Hepatic stellate cell (primary cell): ENCODE data around the gene CEND1.

Experiments
- DNase-seq: peaks from one replicate; pipeline ENCODE4 v3.0.0; 2011; ENCODE audit warnings: low spot score

CEND1 gene

DNA sequence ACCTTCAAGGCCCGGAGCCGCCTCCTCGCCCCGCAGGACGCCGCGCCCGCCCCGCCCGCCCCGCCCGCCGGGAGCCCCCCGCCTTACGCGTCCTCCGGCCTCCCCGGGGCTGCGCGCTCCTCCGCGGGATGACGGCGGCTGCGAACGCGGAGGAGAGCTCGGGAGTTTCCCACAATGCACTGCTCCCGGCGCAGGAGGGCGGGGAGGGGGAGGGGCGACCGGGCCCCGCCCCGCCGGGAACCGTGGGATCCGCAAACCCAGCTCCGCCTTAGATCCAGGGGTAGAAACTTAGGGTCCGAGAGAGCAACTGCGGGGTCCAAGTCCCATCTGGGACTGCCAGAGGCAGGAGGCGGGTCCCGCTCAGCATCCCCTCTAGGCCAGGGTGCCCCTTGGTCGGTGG is at the start of gene CEND1:
Gene CEND1 (minus strand): TSS at position 148 of the 400 bp plus-strand sequence. CDS start 1,514 bp downstream, outside the sequence.
- peak; percentile 80 for DNase-seq

DNA sequence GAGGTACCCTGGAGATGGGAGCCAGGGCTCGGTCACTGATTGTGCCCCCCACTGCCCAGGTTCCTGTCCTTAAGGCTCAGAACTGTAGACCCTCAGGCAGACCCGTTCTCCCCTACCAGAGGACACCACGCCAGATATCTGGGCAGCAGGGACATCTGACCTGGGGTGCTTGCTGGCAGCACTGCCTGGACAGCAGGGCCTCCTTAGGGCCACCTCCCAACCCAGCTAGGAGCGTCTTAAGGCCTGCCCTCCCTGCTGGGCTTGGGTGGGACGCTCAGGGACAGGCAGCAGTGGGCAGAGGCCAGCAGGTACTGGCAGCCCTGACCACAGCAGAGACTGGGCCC is 49.4 kb upstream of the CEND1 start:
- no peak for DNase-seq

DNA sequence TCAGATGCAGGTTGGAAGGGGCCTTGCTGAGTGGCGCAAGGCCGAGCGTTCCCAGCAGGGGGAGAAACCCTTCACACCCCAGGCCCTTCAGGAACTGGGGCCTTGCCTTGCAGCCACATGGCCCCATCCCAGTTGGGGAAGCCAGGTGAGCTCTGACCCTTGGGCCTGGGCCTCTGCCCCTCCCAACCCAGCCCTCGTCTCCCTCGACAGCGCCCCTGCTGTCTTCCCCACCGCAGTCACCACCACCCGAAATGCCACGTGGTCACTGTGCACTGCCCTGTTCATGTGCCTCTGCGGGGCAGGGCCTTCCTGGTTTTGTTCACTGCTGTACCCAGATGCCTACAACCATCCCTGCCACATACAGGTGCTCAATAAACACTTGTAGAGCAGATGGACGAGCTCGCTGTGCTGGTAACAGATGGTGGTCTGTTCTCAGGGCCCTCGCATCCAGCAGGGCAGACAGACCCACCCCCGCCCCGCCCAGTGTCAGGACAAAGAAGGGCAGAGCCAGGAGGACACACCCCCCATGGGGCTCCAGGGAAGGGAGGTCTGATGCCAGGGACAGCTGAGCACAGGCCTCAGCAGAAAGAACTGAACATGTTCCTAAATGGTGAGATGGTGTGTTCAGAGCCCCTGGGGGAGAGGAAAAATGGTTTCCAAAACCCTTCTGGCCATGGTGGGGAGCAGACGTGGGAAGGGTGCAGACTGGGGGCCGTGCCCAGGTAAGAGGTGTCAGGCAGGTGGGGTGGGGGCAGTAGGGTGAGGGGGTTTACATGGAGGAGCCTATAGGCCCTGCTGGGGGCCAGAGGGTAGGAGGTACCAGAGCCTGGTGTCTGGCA is 48.8 kb upstream of the CEND1 start:
- no peak for DNase-seq

DNA sequence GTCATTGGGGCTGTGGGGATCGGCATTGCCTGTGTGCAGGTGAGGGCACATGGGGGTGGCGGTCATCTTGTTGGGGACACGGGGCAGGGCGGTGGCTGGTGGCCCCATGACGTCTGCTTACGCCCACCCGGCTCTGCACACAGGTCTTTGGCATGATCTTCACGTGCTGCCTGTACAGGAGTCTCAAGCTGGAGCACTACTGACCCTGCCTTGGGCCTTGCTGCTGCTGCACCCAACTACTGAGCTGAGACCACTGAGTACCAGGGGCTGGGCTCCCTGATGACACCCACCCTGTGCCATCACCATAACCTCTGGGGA is 48.1 kb upstream of the CEND1 start:
- DNase-seq: no peak

DNA sequence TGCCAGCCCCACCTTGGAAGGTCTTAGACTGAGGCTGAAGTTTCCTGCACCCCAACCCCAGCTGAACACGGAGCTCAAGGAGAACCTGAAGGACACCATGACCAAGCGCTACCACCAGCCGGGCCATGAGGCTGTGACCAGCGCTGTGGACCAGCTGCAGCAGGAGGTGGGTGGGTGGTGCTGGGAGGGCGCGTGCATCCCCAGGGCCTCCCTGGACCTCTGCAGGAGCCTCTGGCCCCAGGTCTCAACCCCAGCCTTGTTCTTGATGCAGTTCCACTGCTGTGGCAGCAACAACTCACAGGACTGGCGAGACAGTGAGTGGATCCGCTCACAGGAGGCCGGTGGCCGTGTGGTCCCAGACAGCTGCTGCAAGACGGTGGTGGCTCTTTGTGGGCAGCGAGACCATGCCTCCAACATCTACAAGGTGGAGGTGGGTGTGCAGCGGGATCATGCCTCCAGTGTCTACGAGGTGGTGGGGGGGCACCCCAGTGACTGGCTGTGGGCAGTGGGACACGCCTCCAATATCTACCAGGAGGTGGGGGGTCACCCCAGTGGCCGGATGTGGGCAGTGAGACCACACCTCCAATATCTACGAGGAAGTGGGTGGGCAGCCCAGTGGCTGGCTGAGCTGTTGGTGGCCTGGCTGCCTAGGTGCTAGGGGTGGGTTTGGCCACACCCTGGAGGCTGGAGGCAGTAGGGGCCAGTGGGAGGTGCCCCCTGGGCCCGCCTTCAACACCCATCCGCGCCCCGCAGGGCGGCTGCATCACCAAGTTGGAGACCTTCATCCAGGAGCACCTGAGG is 47.5 kb upstream of the CEND1 start:
- no peak for DNase-seq

DNA sequence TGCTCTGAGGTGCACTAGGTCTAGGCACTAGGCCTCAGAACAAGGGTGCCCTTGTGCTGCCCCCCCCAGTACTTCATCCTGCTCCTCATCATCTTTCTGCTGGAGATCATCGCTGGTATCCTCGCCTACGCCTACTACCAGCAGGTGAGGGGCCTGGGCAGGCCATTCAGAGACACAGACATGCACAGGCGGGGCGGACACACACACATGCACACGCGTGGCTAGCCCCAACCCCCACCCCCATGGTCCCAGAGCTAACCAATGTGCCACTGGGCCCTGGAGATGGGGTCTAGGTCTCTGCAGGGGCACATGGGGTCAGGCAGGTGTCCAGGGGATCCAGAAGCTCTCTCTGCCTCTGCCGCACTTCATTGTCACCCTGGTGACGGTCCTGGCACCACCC is 46.8 kb upstream of the CEND1 start:
- DNase-seq: no peak

DNA sequence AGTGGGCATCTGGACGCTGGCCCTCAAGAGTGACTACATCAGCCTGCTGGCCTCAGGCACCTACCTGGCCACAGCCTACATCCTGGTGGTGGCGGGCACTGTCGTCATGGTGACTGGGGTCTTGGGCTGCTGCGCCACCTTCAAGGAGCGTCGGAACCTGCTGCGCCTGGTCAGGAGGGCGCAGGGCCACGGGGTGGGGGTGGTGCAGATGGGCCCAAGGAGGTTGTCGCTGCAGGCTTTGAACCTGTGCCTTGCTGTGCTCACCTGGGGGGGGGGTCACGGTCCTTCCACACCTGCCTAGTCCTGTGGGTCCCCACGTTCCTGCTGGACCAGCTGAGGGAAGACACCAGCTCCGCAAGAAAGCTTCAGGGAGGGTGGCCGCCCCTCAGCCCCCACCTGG is 46.4 kb upstream of the CEND1 start:
- no peak for DNase-seq

DNA sequence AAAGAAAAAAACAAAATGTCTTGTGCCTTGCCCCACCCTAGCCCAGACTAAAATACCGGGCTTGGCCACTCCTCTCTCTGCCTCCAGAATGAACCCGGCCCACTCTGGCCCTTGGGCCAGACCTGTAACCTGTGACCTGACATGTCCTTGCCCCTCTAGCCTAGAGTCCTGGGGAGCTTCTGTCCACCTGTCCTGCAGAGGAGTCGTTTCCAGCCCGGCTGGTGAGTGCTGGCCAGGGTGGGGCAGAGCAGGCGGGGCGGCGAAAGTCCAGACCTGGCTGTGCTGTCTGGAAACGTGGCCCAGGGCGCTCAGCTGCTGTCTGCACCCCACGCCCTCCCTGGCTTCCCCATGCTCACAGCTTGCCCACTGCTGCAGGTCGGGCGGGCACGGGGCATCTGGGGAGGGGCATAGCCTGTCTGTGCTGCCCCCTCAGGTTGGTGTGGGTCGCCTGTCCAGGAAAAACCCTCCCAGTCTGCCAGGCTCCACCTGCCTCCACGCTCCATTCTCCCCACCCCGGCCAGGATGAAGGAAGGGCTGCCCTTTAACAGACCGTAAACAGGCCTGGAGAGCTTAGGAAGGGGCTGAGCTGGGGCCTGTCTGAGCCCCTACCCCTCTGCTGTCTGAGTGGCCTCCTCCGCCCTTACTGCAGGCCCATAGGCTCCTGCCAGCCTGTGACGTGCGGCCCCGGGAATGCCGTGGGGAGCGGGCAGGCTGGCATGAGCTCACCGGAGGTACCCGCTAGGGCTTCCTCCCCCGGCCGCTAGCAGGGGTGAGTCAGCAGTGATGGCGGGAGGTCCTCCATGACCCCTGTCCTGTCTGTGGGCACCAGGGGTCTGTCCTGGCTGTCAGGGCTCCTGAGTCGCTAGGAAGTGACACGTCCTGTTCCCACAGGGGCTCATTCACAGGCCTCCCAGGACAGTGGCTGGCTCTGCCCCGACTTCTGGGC is 44.8 kb upstream of the CEND1 start:
- peak; percentile 75 for DNase-seq

DNA sequence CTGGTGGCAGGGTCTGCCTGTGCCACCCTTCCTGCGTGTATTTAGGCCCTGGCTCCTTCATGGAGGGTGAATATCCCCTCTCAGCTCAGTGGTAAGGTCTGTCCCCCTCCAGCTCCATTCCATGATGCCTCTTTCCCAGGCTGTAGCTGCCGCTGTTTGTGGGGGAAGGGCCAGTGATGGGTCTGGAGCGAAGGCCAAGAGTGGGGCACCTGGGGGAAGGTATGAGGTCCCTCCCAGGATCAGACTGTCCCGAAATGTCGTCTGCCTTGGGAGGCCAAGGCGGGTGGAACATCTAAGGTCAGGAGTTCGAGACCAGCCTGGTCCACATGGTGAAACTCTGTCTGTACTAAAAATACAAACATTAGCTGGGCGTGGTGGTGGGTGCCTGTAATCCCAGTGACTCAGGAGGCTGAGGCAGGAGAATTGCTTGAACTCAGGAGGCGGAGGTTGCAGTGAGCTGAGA is 44.0 kb upstream of the CEND1 start:
- DNase-seq: no peak

DNA sequence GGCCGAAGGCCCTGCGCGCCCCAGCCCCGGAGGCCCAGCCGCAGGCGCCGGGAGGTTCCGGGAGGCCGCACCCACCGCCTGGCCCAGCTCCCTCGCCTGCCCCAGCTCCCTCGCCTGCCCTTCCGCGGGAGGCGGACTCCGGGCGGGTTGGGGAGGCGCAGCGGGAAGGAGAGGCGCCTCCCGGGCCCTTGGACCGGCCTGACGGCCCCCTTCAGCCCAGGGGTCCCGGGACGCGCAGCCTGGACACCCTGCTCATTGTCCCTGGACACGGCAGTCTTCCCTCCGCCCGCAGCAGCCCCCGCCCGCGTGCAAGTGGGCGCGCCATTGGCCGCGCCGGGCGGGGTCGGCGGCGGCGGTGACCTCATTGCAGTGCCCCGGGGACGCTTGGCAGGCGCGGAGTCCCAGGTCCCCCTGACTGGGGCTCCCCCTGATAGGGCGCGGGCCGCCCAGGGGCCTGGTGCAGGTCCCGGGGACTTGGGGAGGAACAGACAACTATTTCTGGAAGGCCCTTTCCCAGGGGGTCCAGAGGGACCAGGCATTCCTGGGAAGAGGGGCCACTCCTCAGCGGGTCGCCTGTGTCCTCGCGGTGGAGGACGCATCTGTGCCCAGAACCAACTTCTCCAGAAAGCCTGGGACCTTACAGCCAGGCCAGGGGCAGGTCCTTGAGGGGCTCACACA is 43.4 kb upstream of the CEND1 start:
- DNase-seq: no peak

DNA sequence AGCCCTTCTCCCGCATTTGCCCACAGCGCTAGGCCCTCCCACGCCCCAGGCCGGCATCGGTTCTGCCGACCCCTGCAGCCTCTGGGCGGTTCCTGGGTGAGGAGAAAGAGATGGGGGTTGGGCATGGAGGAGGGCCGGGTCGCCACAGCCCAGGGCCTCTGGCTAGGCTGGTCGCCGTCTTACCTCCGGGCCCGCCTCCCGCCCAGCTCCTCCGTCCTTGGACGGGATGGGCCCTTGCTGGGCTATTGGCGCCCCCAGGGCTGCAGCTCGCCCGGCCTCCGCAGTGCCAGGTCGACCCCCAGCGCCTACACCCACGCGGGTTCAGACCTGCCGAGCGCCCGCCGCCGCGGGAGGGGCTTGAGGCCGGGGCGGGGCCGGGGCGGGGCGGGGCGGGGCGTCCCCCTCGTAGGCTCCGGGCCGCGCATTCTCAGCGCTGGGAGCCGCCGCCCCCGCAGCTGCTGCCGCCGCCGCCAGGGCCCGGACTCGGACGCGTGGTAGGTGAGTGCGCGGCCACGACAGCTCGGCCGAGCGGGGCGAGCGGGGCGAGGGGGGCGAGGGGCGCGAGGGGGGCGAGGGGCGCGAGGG is 42.7 kb upstream of the CEND1 start, which contains the start of gene CD151:
Gene CD151 (plus strand): TSS at position 424 of the 585 bp plus-strand sequence. CDS start 3,118 bp downstream, outside the sequence.
- DNase-seq: peak; percentile 80

DNA sequence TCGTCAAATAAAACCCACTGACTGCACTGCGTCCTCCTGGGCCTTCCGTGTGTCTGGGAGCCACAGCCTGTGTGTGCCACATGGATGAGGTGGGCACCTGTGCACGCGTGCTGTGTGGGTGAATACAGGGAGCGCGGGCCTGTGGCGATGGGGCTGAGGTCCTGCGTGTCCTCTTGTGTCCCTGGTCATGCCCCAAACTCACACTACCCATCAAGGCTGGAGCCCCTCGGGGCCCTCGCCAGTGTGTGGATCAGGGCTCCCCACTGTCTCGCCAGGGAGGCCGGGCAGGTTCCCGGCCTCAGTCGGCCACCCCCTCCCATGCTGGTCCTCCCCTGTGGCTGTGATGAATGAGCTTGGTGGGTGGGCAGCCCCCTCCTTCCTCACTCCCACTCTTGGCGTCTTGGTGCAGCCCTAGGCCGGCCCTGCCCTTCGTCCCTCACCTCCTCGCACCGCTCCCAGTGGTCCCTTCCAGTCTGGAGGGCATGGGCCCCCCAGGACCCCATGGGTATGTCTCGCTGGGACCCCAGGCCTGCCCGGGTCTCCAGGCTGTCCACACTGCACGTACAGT is 42.2 kb upstream of the CEND1 start:
- no peak for DNase-seq

DNA sequence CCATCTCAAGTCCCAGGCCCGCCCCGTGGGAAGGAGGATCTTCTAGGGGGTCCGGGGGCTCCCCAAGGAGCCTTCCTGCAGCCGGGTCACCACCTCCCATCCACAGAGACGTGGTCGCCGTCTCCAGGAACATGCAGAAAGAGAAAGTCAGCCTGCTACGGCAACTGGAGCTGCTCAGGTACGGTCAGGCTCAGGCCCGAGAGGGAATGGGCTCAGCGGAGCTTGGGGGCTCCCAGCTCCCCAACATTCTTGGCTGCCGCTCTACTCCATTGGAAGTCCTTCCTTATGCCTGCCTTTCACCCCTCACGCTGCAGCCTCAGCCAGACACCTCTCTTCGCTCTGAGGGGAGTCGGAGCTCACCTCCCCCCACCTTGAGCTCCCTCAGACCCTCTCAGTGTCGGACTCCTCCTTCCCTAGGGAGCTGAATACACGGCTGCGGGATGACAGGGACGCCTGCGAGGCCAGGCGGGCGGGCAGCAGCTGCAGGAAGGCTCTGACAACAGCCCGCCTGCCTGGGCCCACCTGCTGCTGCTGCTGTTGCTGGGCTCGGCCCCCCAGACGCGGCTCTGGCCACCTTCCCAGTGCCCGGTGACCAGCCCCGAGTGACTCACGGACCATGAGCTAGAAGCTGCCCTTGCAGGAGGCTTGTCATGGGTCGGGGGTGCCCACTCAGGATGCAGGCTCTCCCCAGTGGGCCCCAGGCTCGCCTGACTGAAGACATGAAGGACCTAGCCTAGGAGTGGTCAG is 41.4 kb upstream of the CEND1 start:
- DNase-seq: no peak

DNA sequence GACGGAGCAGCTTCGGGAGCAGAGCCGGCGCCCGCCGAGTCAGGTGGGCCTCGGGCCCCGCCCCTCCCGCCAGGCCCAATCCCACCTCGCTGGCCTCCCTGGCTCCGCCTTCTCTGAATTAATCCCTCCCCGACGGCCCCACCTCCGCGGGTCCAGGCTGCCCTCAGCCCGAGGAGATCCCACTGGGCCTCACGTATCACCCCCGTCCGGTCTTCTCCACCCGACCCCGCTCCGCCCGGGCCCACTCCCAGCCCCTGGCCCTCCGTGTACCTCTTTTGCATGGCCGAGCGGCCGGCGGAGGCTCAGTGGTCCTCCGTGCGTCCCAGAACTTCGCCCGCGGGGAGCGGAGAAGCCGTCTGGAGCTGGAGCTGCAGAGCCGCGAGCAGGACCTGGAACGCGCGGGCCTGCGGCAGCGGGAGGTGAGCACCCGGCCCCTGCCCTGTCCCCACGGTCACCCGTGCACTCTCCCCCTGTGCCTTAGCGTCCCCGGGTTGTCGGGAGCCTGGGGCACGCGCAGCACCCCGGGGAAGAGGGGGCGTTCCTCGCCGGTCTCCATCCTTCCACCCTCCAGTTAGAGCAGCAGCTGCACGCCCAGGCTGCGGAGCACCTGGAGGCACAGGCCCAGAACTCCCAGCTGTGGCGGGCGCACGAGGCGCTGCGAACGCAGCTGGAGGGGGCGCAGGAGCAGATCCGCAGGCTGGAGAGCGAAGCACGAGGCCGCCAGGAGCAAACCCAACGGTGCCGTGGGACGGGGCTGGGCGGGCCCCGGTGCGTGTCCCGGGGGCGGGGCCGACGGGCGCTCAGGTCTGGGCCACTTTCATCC is 40.6 kb upstream of the CEND1 start:
- DNase-seq: peak; percentile 69

DNA sequence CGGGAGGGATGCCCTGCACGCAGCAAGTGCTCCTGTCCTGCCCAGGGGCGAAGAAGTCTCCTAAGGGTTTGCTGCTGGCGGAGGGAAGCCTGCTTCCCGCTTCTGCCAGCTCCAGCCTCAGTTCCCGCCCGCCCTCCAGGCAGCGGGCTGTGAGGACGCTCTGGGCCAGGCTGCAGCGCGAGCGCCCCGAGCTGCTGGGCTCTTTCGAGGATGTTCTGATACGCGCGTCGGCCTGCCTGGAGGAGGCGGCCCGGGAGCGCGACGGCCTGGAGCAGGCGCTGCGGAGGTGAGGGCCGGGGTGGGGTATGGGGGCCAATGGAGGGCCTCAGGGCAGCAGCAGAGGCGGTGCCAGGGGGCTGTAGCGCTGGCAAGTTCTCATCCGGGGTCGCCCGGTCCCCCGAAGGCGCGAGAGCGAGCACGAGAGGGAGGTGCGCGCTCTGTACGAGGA is 40.0 kb upstream of the CEND1 start:
- DNase-seq: no peak

DNA sequence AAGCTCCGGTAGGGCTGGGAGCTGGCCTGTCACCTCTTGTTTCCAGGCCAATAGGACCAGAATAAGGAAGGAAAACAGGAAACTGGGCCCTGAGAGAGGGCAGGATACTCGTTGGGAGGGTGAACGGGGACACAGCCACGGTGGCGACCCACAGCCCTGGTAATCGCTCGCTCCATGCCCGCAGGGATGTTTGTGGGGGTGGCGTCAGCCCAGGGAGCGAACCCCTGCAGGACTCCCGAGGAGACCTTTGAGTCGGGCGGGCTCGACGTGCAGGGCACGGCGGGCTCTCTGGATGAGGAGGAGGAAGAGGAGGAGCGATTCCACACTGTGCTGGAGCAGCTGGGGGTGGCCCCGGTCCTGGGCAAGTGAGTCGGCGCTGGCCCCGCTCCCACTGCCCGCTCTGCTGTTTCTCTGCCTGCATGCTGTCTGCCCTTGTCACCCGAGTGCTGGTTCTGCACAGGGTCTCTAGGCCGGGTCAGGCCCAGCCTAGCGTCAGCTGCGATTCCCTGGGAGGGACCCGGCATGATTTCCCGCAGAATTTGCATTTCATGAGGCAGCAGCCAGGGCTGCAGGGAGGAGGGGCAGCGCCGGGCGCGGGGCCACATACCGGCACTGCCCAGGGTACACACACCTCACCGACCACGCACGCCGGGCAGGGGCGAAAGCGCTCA is 39.4 kb upstream of the CEND1 start:
- no peak for DNase-seq

DNA sequence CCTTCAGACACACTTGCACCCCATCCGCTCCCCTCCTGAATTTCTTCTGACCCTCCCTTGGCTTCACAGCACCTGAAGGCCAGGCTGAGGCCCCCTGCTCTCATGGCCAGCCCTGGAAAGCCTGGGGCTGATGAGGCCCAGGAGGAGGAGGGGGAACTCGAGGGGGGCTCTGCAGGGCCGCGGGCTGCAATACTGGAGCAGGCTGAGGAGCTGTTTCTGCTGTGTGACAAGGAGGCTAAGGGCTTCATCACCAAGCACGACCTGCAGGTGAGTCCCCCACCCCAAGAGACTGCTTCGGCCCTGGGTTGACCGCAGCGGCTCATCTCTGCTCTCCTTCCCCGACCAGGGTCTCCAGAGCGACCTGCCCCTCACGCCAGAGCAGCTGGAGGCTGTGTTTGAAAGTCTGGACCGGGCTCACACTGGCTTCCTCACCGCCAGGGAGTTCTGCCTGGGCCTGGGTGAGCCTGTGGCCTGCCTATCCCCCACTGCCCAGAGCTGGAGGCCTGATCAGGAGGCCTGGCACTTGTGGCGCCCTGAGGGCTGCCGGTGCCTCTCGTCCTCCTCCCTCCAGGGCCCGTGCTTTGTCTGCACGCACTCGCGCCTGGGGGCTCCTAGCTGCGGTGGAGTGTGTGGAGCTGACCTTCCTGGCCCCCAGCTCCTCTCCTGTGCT is 38.8 kb upstream of the CEND1 start:
- no peak for DNase-seq

DNA sequence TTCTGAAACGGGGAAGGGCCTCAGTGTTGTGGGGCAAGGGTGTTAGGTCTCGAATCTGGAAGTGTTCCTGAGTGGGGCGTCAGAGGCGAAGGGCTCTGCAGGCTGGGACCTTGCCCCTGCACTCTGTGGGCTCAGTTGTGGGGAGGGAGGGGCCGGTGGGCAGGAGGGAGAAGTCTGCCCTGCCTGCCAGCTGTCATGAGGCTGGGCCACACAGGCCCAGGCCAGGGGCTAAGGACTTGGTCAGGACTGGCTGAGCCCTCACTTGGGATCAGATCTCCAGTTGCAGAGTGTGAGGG is 38.0 kb upstream of the CEND1 start, which contains the start of gene CRACR2B:
Gene CRACR2B (plus strand): TSS at position 23 of the 296 bp plus-strand sequence. CDS start 689 bp downstream, outside the sequence.
- DNase-seq: no peak
